ENCODE results near the gene NEURL1.

- TF ChIP-seq CTCF (conservative IDR thresholded peaks at IDR 0.05) (no peak), ZFX (IDR thresholded peaks at IDR 0.05) (no peak)
Observed at GRCh38 chr10:103491729-103492364, 1.7 kb upstream of the NEURL1 start.

Measured in C4-2B (cell line).